Natural killer cell treated with Interleukin-12 subunit alpha and Interleukin-12 subunit beta and Interleukin-15 and Interleukin-18, amount 100 ng/mL, for 72 hours (primary cell): Measurements from ENCODE around the gene PRDM16. TPM values are rescaled to one million over a fixed set of nuclear protein-coding genes. Genes with fewer than 3 reads are reported as not detected.
A peak's percentile ranks its signal among the peaks of the same experiment; 100 is the strongest.

Source experiments
- ATAC-seq, 2 donors: fragments of 150-1000 bp; cut with Tn5 transposase in 1 of 2; sonication (Bioruptor Pico), chemical (Tn5 transposase) in 1 of 2; 2 replicates each; pipeline ENCODE4 v1.10.0; 2021
- DNase-seq: peaks from one replicate; pipeline ENCODE4 v3.0.0; 2022; ENCODE audit warnings: low spot score
- H3K27ac Mint-ChIP-seq, 2 donors: 1 replicate in 1 of 2; 2 replicates in 1 of 2; pipeline ENCODE4 v1.8.0; 2022; ENCODE audit warnings: mixed read lengths in 2 of 2, mild to moderate bottlenecking in 1 of 2, moderate library complexity in 1 of 2
- H3K27me3 Mint-ChIP-seq, 2 donors: 1 replicate in 1 of 2; 2 replicates in 1 of 2; pipeline ENCODE4 v1.8.0; 2022; ENCODE audit warnings: mixed read lengths in 2 of 2
- H3K36me3 Mint-ChIP-seq: one replicate; pipeline ENCODE4 v1.8.0; 2022; ENCODE audit warnings: mixed read lengths
- H3K4me1 Mint-ChIP-seq, 2 donors: 1 replicate in 1 of 2; 2 replicates in 1 of 2; pipeline ENCODE4 v1.8.0; 2022; ENCODE audit warnings: low read depth in 2 of 2, mixed read lengths in 2 of 2, mild to moderate bottlenecking in 1 of 2
- H3K4me3 Mint-ChIP-seq: one replicate; pipeline ENCODE4 v1.8.0; 2022; ENCODE audit warnings: mixed read lengths
- H3K9me3 Mint-ChIP-seq: 2 replicates; pipeline ENCODE4 v1.8.0; 2022; ENCODE audit warnings: mixed read lengths
- total RNA-seq, 2 donors: library from RNA; stranded (reverse); gene quantifications; one replicate each; pipeline ENCODE4 v1.2.3, GENCODE V29; 2022

The PRDM16 gene
- total RNA-seq, 2 donors from 2014 or later: not detected

GRCh38 chr1:3135073-3135702 lies 66.2 kb downstream of the PRDM16 start:
- H3K4me1 Mint-ChIP-seq: no peaks in the 10 kb centered on the region
- H3K4me3 Mint-ChIP-seq: no peak overlapping the region
- ATAC-seq (peak in 1 of 2 donors; percentile 4), DNase-seq (no peak)
- no peaks in the 10 kb centered on the region for H3K36me3 Mint-ChIP-seq
- H3K9me3 Mint-ChIP-seq: no peaks in the 10 kb centered on the region
- no peaks in the 10 kb centered on the region for H3K27me3 Mint-ChIP-seq
- H3K27ac Mint-ChIP-seq: no peak overlapping the region

- Mint-ChIP-seq H3K4me1 (no peaks in the 10 kb centered on the region), H3K36me3 (no peaks in the 10 kb centered on the region), H3K27me3 (no peaks in the 10 kb centered on the region), H3K4me3 (no peak overlapping the region), H3K27ac (no peak overlapping the region), H3K9me3 (no peaks in the 10 kb centered on the region)
- DNase-seq (no peak), ATAC-seq (peak in 1 of 2 donors; percentile 3)
Observed at GRCh38 chr1:3135744-3136455, 66.9 kb downstream of the PRDM16 start.

GRCh38 chr1:3136532-3136931 lies 67.5 kb downstream of the PRDM16 start:
- Mint-ChIP-seq H3K27me3 (no peaks in the 10 kb centered on the region), H3K36me3 (no peaks in the 10 kb centered on the region), H3K27ac (no peak overlapping the region), H3K9me3 (no peaks in the 10 kb centered on the region), H3K4me3 (no peak overlapping the region), H3K4me1 (no peaks in the 10 kb centered on the region)
- ATAC-seq (no peak), DNase-seq (no peak)

GRCh38 chr1:3137111-3138100 lies 68.4 kb downstream of the PRDM16 start:
- DNase-seq (no peak), ATAC-seq (peak in 1 of 2 donors; percentile 7)
- H3K4me3 Mint-ChIP-seq: no peak overlapping the region
- no peaks in the 10 kb centered on the region for H3K9me3 Mint-ChIP-seq
- H3K4me1 Mint-ChIP-seq: no peaks in the 10 kb centered on the region
- H3K36me3 Mint-ChIP-seq: no peaks in the 10 kb centered on the region
- H3K27me3 Mint-ChIP-seq: no peaks in the 10 kb centered on the region
- H3K27ac Mint-ChIP-seq: no peak overlapping the region

- Mint-ChIP-seq H3K9me3 (no peaks in the 10 kb centered on the region), H3K36me3 (no peaks in the 10 kb centered on the region), H3K27me3 (no peaks in the 10 kb centered on the region), H3K27ac (no peak overlapping the region), H3K4me3 (no peak overlapping the region), H3K4me1 (no peaks in the 10 kb centered on the region)
- ATAC-seq: no peak
- DNase-seq: no peak
Observed at GRCh38 chr1:3138623-3139151, 69.7 kb downstream of the PRDM16 start.

GRCh38 chr1:3139451-3139852 lies 70.4 kb downstream of the PRDM16 start:
- H3K4me1 Mint-ChIP-seq: no peaks in the 10 kb centered on the region
- no peak overlapping the region for H3K4me3 Mint-ChIP-seq
- no peak for ATAC-seq
- no peaks in the 10 kb centered on the region for H3K27me3 Mint-ChIP-seq
- no peaks in the 10 kb centered on the region for H3K36me3 Mint-ChIP-seq
- DNase-seq: no peak
- H3K27ac Mint-ChIP-seq: no peak overlapping the region
- no peaks in the 10 kb centered on the region for H3K9me3 Mint-ChIP-seq

GRCh38 chr1:3139871-3140361 lies 70.9 kb downstream of the PRDM16 start:
- no peak overlapping the region for H3K27ac Mint-ChIP-seq
- H3K4me1 Mint-ChIP-seq: no peaks in the 10 kb centered on the region
- DNase-seq (no peak), ATAC-seq (no peak)
- no peaks in the 10 kb centered on the region for H3K27me3 Mint-ChIP-seq
- no peaks in the 10 kb centered on the region for H3K9me3 Mint-ChIP-seq
- no peak overlapping the region for H3K4me3 Mint-ChIP-seq
- no peaks in the 10 kb centered on the region for H3K36me3 Mint-ChIP-seq

- Mint-ChIP-seq H3K4me3 (no peak overlapping the region), H3K36me3 (no peaks in the 10 kb centered on the region), H3K4me1 (no peaks in the 10 kb centered on the region), H3K9me3 (no peaks in the 10 kb centered on the region), H3K27me3 (no peaks in the 10 kb centered on the region), H3K27ac (no peak overlapping the region)
- ATAC-seq: no peak
- no peak for DNase-seq
Observed at GRCh38 chr1:3140437-3140836, 71.4 kb downstream of the PRDM16 start.

- no peaks in the 10 kb centered on the region for H3K4me1 Mint-ChIP-seq
- H3K27ac Mint-ChIP-seq: no peak overlapping the region
- DNase-seq (no peak), ATAC-seq (no peak)
- no peaks in the 10 kb centered on the region for H3K36me3 Mint-ChIP-seq
- no peak overlapping the region for H3K4me3 Mint-ChIP-seq
- H3K9me3 Mint-ChIP-seq: no peaks in the 10 kb centered on the region
- H3K27me3 Mint-ChIP-seq: no peaks in the 10 kb centered on the region
Observed at GRCh38 chr1:3141129-3141528, 72.1 kb downstream of the PRDM16 start.

- no peak for DNase-seq
- no peaks in the 10 kb centered on the region for H3K9me3 Mint-ChIP-seq
- H3K4me3 Mint-ChIP-seq: no peak overlapping the region
- no peak for ATAC-seq
- no peak overlapping the region for H3K27ac Mint-ChIP-seq
- H3K27me3 Mint-ChIP-seq: no peaks in the 10 kb centered on the region
- peaks cover 0 to under 1% of the 10 kb centered on the region in 2 donors for H3K4me1 Mint-ChIP-seq
- no peaks in the 10 kb centered on the region for H3K36me3 Mint-ChIP-seq
Observed at GRCh38 chr1:3141836-3142235, 72.8 kb downstream of the PRDM16 start.

- ATAC-seq (no peak), DNase-seq (no peak)
- no peak overlapping the region for H3K4me3 Mint-ChIP-seq
- H3K4me1 Mint-ChIP-seq: peaks cover 0 to 3% of the 10 kb centered on the region in 2 donors
- H3K27ac Mint-ChIP-seq: no peak overlapping the region
- no peaks in the 10 kb centered on the region for H3K36me3 Mint-ChIP-seq
- no peaks in the 10 kb centered on the region for H3K27me3 Mint-ChIP-seq
- H3K9me3 Mint-ChIP-seq: no peaks in the 10 kb centered on the region
Observed at GRCh38 chr1:3142236-3142635, 73.2 kb downstream of the PRDM16 start.

GRCh38 chr1:3142751-3143150 lies 73.7 kb downstream of the PRDM16 start:
- no peak for ATAC-seq
- no peak overlapping the region for H3K4me3 Mint-ChIP-seq
- no peaks in the 10 kb centered on the region for H3K36me3 Mint-ChIP-seq
- peaks cover 0 to 3% of the 10 kb centered on the region in 2 donors for H3K4me1 Mint-ChIP-seq
- no peaks in the 10 kb centered on the region for H3K9me3 Mint-ChIP-seq
- DNase-seq: no peak
- no peaks in the 10 kb centered on the region for H3K27me3 Mint-ChIP-seq
- H3K27ac Mint-ChIP-seq: no peak overlapping the region

- peaks cover 0 to 3% of the 10 kb centered on the region in 2 donors for H3K4me1 Mint-ChIP-seq
- H3K27ac Mint-ChIP-seq: no peak overlapping the region
- H3K9me3 Mint-ChIP-seq: no peaks in the 10 kb centered on the region
- H3K27me3 Mint-ChIP-seq: no peaks in the 10 kb centered on the region
- ATAC-seq (no peak), DNase-seq (no peak)
- no peaks in the 10 kb centered on the region for H3K36me3 Mint-ChIP-seq
- H3K4me3 Mint-ChIP-seq: no peak overlapping the region
Observed at GRCh38 chr1:3145532-3146325, 76.7 kb downstream of the PRDM16 start.
